NK-92 (cell line): ENCODE results near the gene TMEM187.
A peak's percentile ranks its signal among the peaks of the same experiment; 100 is the strongest.

Experiments used
- DNase-seq: peaks from one replicate; lab custom pipeline; 2025; ENCODE audit not compliant: unreplicated experiment; lab: John Stamatoyannopoulos, UW

TMEM187 gene, protein sequence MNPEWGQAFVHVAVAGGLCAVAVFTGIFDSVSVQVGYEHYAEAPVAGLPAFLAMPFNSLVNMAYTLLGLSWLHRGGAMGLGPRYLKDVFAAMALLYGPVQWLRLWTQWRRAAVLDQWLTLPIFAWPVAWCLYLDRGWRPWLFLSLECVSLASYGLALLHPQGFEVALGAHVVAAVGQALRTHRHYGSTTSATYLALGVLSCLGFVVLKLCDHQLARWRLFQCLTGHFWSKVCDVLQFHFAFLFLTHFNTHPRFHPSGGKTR

GRCh38 chrX:153972368-153973126 is at the start of gene TMEM187:
TSS of gene TMEM187 (plus strand) at chrX:153972754. CDS start at chrX:153982063, 9,309 bp downstream.
- DNase-seq = peak; percentile 39

- no peak for DNase-seq
These were observed 49.4 kb upstream of the TMEM187 start for GRCh38 chrX:153922932-153923857.

DNA sequence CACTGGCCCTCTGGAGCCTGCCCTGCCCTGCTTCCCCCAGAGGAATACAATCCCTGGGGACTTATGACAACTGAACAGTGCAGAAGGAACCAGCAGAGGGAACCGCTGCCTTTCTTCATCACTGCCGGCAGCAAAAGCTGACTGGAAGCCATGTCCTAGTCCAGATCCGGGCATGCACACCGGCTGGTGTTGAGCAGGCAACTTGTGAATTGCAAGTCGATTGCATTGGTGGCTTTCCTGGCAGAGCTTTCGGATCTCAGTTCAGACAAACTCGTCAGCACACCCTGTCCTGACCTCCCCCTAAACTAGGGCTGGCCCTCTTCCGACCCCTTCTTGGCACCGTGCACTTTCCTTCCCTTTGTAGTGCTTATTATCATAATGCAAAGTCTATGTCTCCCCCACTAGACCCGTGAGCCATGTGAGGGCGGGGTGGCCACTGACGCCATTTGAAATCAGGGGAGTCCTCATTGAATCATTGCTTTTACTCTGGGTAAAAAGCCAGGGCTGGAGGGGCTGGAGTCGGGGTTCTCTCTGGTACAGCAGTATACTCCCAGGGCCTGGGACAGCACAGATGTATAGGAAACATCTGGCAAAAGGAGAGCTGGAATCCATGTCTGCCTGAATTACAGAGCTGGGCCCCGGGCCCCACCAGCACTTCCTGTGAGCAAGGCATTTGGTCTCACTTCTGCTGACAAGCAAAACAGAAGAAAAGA is 48.2 kb upstream of the TMEM187 start:
- DNase-seq = no peak

DNA sequence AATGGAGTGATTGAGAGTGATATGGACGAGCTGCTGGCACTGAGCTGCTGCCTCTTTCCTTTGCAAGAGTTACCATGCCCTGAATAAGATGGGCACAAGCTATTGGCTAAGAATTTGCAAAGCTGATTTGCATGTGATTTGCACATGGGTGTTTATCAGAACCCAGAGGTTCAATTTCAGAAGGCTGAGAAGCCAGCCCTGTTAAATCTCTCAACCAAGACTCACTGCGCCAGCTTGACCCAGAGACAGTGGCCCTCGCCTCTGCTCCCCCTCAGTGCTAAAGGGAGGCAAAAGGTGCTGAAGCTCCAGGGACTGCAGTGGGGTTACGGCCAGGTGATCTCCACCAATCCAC is 47.2 kb upstream of the TMEM187 start:
- DNase-seq = no peak

GRCh38 chrX:153925739-153926551 is 46.6 kb upstream of the TMEM187 start, which contains the start of gene ARHGAP4:
TSS of gene ARHGAP4 (minus strand) at chrX:153926264. CDS start at chrX:153926202, 62 bp downstream.
- no peak for DNase-seq

GRCh38 chrX:153926552-153926857 is 46.0 kb upstream of the TMEM187 start:
- no peak for DNase-seq

DNA sequence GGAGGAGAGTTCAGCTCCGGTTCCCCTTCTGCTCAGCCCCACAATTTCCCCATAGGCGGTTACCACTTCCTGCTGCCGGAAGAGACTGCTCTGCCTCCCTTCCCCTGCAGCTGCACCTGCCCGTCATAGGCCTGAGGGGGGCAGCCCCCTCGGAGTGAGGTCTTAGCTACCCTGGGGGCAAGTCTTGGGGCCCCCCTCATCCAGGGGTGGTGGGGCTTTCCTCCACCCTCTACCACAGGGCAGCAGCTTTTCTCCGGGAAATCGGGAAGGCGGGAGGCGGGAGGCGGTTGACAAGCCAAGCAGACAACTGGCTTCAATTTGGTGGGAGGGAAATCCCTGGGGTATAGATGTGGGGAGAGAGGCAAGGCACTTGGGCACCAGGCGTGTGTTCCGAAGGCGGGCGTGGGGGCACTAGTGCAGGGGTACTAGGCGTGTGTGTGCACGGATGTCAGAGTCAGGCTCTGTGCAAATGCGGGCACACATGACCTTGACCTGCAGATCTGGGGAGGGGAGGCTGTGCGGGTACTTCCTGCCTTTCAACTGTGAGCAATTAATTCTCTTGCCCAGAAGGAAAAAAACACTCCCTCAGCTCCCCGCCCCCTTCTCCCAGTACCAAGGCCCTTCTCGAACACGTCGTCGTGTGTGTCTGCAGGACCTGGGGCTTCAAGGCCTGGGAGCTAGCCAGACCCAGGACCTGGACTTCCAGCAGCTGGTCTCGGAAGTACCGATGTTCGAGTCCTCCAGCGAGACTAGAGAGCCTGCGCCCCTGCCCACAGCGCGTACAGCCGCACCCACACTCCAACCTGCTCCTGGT is 45.5 kb upstream of the TMEM187 start:
- DNase-seq = no peak

DNA sequence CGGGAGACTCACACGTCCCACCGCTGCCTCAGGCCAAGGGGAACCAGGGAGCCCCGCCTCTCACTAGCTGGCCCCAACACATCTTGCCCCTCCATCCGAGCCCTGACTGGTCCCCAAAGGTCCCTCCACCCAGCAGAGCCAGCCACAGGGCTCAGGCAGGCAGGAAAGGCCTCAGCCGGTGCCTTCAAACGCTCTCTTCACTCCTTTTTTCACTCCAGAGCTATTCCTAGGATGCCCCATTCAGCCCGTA is 45.0 kb upstream of the TMEM187 start:
- DNase-seq = no peak

- peak; percentile 38 for DNase-seq
These were observed 44.4 kb upstream of the TMEM187 start for GRCh38 chrX:153927922-153928760.

DNA sequence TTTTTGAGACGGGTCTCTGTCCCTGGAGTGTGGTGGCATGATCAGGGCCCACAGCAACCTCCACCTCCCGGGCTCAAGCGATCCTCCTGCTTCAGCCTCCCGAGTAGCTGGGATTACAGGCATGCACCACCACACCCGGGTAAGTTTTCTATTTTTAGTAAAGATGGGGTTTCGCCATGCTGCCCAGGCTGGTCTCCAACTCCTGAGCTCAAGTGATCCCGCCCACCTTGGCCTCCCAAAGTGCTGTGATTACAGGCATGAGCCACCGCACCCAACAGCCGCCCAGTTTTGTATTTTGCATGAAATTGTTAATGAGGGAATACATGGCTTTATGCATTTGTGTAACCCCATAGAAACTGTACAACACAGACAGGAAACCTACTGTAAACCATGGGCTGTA is 43.7 kb upstream of the TMEM187 start:
- DNase-seq = no peak

DNA sequence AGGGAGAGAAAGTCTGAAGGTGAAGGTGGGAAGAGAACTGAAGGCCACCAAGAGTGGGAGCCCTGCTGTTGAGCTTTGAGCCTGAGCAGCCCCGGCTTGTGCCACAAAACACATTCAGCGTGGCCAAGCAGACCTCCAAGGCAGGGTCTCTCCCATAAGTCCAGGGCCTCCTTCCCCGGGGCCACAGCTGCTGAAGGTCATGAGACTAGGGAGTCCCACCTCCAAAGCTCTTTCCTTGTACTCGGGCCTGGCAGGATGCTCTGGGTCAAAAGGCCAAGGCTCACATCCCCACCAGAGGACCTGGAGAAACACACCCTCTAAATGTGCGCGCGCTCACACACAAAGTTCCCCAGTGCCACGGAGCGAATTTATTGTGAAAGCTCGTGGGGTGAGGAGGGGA is 43.0 kb upstream of the TMEM187 start:
- DNase-seq = no peak

- no peak for DNase-seq
These were observed 42.3 kb upstream of the TMEM187 start for GRCh38 chrX:153930011-153930910.

DNA sequence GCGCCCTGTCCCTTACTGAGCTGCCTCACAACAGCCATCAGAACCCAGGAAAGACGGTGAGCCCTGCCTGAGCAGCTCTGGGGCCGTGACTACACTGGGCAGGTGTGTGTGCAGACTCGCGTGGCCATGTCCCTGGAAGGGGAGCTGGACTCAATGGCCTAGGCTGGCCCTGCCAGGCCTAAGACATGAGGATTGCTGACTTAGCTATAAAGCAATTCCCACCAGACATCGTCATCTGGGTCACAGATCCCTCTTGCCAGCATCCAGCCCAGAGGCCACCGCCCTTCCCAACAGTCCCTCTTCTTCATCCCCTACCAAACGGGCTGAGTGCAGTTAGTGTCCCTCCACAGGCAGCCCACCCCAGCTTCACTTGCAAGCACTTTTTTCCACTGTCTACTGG is 41.4 kb upstream of the TMEM187 start:
- no peak for DNase-seq

GRCh38 chrX:153931748-153932147 is 40.8 kb upstream of the TMEM187 start:
- DNase-seq = no peak

DNA sequence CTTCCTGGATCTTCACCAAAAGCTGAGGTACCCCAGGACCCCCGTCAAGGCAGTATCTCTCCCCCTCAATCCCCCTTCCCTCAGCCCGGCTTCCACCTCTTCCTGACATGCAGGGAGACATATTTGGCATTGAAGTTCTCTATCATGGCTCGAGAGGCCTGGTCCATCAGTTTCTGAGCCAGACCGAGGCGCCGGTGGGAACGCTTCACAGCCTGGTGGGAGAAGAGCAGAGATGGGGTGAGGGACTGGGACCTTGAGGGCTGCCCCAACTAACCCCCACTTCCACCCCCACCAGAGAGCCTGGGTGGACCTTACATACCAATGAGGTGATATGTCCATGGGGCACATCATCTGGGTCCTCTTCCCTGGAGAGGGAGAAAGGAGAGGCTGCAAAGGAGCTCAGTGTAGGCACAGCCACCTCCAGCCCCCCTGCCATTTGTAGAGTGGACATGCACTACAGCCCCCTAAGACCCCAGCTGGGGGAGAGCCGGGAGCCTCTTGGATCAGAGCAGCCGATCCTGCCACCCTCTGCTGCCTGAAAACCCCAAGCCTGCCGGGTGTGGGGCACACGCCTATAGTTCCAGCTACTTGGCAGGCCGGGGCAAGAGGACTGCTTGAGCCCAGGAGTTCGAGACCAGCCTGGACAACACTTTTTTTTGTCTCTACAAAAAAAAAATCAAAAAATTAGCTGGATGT is 40.2 kb upstream of the TMEM187 start:
- DNase-seq = no peak

DNA sequence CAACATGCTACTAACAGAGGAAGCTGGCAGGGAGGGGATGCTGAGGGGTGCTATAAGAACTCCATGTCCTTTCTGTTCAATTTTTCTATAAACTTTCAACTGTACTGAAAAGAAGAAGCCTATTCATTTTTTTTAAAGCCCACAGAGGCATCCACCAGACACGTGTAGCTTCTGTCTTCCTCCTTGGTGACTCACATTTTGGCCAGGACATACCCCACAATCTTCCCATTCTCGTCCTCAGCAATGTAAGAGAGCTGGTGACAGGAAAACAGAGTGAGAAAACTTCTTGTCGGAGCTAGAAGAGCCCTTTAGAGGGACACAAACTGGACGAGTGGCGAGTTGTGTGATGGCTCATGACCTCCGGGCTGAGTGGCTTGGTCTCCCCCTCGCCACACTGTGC is 38.8 kb upstream of the TMEM187 start:
- no peak for DNase-seq

GRCh38 chrX:153934148-153934761 is 38.3 kb upstream of the TMEM187 start:
- no peak for DNase-seq
